Measurements from ENCODE around the gene YAE1.
A peak's percentile ranks its signal among the peaks of the same experiment; 100 is the strongest.

- peak in 1 of 2 experiments; percentile 25; a peak in 1 of 4 replicates for TF ChIP-seq EP300 (IDR thresholded peaks at IDR 0.05; ENCODE audit: low read depth in 2 of 2, low read length in 2 of 2)
- no peak for TF ChIP-seq EP300 (CRISPR knock-in tag; IDR thresholded peaks at IDR 0.05; ENCODE audit: borderline replicate concordance)
- no peak for TF ChIP-seq JUN (CRISPR knock-in tag; IDR thresholded peaks at IDR 0.05)
- TF ChIP-seq TAF1 (CRISPR knock-in tag; IDR thresholded peaks at IDR 0.05), result no peak
- TF ChIP-seq ZNF318 (CRISPR knock-in tag; IDR thresholded peaks at IDR 0.05), result no peak
- peak; percentile 41; the same call in 1 of the 2 replicates for TF ChIP-seq ETV5 (CRISPR knock-in tag; IDR thresholded peaks at IDR 0.05; ENCODE audit: borderline replicate concordance)
- peak; percentile 84 for TF ChIP-seq RAD21 (CRISPR knock-in tag; IDR thresholded peaks at IDR 0.05)
- no peak for TF ChIP-seq BCLAF1 (IDR thresholded peaks at IDR 0.05)
- TF ChIP-seq CBX1 (IDR thresholded peaks at IDR 0.05; ENCODE audit: low read depth), result no peak
- peak; percentile 83 for TF ChIP-seq SMC3 (IDR thresholded peaks at IDR 0.05; ENCODE audit: low read length)
- TF ChIP-seq POLR2AphosphoS5 (IDR thresholded peaks at IDR 0.05; ENCODE audit: low read depth, low read length), result no peak
- TF ChIP-seq SUZ12 (IDR thresholded peaks at IDR 0.05; ENCODE audit: low read depth, low read length), result no peak
- peak; percentile 96 for TF ChIP-seq CTCF (CRISPR knock-in tag; IDR thresholded peaks at IDR 0.05)
Observed at GRCh38 chr7:39580149-39580874, 14.1 kb downstream of the YAE1 start.

All from HepG2 (cell line).